Activated CD4-positive, CD25-positive, alpha-beta regulatory T cell treated with anti-CD3 and anti-CD28 coated beads, Interleukin-2, amount 50 U/mL, for 16 hours (primary cell): Measurements from ENCODE around the gene SLC7A6.

ENCODE experiments used
- DNase-seq: peaks from one replicate; pipeline ENCODE4 v3.0.0-alpha.2; 2020; ENCODE audit warnings: low read depth, low spot score

Gene SLC7A6

GRCh38 chr16:68345958-68346635, 81.8 kb downstream of the SLC7A6 start:
- no peak for DNase-seq

- DNase-seq, result no peak
These were observed 82.7 kb downstream of the SLC7A6 start for GRCh38 chr16:68346892-68347480.

- DNase-seq, result no peak
These were observed 83.3 kb downstream of the SLC7A6 start for GRCh38 chr16:68347605-68348004.

DNA sequence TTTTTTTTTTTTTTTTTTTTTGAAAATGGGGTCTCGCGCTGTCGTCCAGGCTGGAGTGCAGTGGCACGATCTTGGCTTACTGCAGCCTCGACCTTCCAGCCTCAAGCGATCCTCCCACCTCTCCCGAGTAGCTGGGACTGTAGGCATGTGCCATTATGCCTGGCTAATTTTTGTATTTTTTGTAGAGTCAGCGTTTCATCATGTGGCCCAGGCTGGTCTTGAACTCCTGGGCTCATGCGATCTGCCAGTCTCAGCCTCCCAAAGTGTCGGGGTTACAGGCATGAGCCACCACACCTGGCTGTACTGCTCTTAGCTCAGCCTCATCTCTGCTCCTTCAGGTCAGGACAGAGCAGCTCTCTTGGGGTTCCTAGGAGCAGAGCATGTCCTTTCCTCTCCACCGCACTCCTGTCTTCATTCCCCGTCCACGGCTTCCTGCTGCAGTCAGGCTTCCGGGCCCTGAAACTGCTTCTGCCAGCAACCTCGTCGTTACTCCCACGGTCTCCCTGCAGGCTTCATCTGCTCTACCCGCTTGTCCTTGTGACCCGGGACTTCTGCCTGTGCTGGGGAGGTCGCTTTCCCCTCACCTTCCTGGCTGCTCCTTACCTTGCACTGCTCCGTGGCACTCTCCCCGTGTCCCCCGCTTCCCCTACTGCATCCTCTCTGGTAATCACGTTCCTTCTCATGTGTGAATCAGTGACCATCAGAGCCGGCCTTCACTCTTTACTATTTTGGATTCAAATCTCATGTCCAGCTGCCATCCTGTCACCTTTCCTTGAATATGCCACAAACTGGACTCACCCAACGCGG, 84.5 kb downstream of the SLC7A6 start:
- DNase-seq, result no peak

DNA sequence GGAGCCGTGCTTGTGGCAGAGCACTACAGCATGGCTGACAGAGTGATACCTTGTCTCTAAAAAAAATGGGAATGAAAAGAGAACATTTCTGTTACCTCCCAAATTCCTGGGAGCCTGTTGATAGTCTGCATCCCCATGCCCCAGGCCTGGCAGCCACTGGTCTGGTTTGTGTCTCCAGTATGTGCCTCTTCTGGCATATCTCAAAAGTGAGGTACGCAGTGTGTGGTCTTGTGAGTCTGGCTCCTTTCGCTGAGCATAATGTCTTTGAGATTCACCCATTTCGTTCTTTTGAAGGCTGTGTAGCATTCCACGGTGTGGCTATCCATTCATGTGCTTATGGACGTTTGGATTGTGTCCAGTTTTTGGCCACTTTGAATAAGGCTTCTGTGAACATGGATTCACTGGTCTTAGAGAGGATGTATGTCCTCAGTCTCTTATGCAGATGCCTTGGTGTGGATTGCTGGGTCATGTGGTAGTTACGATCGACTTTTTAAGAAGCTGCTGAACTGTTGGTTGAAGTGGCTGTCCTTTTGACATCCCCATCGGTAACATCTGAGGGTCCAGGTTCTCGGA, 85.6 kb downstream of the SLC7A6 start:
- DNase-seq, result no peak

GRCh38 chr16:68350813-68351350, 86.6 kb downstream of the SLC7A6 start:
- no peak for DNase-seq
